HG03565 (cell line): ENCODE measurements around the gene BRSK2.

ENCODE experiments used
- ATAC-seq: cut with Tn5 transposase; IDR thresholded peaks from one replicate; pipeline ENCODE4 v1.9.1; 2021; ENCODE audit warnings: mild to moderate bottlenecking, moderate library complexity; ENCODE audit not compliant: unreplicated experiment

The BRSK2 gene

DNA sequence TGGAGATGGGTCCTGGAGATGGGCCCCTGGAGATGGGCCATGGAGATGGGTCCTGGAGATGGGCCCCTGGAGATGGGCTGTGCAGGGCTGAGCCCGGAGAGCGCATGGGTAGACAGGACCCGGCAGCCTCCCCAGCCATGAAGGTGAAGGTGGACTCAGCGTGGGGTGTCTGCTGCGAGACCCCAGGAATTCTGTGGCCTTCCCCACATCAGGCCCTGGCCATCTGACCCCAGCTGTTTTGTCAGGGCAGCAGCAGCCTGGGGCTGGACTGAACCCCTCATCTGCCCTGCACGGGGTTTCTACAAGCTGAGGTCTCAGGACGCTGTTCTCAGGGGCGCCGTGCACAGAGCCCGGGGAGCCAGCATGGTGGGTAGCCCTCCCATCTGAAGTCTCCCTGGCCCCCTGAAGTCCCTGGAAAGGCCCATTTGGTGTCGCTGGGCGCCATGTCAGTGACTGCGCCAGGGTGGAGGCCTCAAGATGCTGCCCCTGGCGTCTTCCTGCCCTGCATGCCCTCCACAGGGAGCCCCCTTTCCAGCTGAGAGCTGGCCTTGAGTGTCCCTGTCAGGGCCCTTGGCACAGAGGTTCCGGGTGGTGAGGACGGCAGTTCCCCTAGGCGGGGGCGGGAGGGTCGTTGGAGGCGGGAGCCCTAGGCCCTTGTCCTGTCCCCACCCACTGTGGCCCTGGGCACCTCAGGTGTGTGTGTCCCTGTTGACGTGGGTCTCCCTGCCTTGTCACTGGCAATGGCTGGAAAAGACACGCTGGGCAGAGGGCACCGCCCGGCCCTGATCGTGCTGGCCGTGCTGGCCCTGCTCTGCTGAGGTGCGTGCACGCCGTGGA is 5.4 kb downstream of the BRSK2 start:
- no peak for ATAC-seq

DNA sequence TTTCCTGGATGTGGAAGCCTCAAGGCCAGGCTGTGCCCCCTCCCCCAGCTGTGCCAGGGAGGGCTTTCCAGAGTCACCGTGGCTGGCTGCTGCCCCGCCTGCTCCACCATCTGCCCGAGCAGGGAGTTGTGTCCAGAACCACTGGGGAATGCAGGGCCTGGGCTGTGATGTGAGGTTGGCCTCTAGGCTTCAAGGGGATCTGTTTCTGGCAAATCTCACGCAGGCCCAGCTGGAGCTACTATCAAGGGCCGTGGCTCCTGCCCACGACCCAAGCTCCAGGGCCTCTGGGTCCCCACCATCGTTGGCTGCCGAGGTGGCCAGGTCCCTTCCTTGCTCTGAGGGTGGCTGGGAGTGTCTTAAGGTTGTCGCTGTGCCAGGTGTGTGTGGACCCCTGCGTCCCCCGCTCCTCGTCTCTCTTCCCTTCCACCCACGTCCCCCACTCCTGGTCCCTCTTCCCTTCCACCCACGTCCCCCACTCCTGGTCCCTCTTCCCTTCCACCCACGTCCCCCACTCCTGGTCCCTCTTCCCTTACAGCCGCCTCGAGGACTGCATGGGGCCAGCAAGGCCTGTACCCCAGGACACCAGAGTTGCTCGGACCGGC is 6.1 kb downstream of the BRSK2 start:
- ATAC-seq: no peak

DNA sequence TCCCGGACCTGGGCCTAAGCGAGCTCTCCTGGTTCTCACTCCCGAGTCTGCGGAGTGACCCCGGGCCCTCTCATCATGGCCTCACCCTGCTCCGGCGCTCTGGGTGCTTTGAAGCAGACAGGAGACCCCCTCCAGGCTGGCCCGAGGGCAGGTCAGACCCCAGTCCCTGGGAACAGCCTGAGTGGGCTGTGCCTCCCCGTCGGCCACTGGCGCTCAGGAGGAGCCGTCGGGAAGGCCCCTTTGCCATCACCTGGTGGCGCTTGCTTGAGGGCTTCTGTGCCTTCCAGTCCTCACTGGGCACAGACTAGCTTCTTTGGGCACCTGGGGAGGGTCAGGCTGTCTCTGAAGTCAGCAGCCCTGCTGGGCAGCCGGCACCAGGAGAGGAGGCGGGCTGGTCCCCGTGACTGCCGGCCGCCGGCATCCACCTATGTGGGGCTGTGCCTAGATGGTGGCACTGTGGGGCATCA is 6.7 kb downstream of the BRSK2 start:
- no peak for ATAC-seq

DNA sequence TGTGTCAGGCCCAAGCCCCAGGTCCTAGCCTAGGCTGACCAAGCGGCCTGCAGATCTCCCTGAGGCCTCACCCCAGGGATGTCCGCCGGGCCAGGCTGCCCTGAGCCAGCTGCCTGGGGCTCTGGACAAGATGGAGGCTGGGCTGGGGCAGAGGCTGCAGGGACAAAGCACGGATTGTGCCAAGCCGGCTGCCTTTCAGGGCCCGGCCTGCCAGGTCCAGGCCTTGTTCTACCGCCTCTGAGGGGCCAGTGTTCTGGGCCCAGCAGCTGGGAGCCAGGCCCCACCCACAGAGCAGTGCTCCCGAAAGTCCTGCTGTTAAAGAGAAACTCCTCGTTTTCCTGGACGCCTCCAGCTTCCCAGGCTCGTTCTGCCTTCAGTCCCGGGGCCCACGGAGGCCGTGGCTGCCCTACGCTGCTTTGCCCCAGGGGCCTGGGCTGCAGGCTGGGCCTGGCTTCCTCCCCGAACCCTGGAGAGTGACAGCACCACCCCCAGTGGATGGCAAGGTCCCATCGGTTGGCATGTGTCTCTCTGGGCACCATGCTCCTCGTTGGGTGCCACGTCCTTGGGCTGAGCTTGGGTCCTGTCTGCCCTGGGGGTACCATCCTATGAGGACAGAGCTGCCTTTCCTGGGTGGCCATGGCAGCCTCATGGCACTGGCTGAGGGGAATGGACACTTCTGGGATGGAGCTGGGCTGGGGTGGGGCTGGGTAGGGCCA is 7.6 kb downstream of the BRSK2 start:
- ATAC-seq: no peak

DNA sequence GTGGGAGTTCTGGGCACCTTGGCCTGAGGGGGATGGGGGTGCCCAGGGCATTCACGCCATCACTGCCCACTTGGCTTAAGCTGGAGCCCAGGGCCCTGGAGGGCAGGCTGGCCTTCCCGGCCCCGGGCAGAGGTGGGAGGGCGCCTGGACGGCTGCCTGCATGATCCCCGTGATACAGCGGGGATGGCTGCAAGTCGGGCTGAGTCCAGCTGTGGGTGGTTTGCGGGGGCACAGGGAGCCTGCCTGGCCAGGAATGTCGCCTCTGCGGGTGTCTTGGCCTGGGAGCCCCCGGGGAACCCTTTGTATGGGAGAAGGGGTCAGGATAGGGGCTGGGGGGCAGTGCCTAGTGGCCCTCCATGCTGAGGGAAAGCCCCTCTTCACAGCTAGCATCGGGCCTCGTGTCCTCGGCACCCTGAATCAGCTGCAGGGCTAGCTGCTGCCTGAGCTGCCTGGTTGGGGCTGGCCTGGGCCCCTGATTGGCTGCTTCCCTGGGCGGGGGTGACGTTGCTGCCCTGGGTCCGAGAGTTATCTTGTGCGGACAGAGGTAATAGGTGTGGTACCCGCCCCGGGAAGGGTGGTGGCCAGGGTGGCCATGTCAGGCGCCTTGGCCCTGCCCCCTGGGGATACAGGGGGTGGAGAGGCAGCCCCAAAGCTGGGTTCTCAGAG is 8.3 kb downstream of the BRSK2 start:
- ATAC-seq: no peak

DNA sequence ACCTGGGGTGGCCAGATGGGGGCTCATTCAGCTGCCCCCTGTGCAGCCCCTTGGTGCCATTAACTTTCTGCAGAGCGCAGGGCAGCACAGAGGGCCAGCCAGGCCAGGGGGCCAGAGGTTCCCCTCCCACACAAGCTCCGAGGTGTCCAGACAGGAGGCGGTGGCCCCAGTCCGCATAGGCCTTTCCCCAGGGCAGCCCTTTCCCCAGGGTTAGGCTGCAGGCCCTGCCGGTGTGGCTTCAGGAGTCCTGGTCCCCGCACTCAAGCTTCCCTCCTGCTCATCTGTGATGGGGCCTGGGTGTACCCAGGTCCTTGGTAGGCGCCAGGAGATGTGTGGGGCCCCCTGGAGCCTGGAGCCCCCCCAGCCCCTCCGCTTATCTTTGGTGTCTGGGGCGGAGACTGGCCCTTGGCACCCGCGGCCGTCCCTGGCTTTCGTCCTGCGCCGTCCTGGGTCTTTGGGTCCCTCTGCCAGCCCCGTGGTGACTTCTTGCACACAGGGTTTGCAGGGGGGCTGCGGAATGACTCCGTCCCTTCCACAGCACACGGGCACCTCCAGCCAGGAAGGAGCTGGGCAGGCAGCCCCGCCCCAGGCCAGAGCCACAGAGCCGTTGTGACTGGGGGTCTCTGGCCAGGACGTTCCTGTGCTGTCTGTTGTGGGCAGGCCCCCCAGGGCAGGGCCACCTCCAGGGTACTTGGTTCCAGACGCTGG is 8.9 kb downstream of the BRSK2 start:
- ATAC-seq: no peak

DNA sequence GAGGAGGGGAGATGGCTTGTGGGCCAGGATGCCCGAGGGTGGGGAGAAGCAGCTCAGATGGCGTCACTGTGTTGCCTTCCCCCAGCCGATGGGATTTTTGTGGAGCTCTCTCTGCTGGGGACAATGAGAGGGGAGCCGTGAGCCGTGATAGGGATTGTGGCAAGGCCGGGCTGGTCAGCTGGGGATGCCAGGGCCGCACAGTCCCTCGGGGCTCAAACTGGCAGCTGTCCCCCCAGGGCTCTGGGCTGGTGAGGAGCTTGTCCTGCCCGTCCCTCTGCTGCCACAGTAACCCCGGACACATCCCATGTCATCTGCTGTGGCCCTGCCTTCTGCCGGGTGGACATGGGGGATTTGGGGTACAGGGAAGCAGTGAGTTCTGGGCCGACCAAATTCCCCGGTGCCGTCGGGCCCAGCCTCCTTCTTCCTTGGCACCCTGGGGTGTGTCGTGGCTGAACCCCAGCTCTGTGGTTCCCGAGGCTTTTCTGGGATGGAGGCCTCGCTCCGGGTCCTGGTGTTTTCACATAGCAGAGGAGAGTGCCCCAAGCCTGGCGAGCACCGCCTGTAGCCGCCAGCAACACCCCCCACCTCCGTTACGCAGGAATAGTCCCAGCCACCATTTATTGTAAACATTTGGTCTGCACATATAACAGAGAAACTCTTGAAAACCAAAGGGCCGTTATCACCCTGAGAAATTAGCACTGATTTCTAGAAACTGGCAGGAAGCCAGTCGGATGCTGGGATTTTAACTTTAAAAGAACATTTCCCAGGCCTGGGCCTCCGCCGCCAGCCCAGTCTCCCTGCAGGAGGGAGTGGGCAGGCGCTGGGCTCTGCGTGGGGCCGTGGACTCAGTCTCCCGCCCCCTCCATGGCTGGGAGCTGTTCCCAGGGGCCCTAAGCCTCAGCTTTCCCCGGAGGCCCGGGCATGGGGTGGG is 9.9 kb downstream of the BRSK2 start:
- no peak for ATAC-seq

DNA sequence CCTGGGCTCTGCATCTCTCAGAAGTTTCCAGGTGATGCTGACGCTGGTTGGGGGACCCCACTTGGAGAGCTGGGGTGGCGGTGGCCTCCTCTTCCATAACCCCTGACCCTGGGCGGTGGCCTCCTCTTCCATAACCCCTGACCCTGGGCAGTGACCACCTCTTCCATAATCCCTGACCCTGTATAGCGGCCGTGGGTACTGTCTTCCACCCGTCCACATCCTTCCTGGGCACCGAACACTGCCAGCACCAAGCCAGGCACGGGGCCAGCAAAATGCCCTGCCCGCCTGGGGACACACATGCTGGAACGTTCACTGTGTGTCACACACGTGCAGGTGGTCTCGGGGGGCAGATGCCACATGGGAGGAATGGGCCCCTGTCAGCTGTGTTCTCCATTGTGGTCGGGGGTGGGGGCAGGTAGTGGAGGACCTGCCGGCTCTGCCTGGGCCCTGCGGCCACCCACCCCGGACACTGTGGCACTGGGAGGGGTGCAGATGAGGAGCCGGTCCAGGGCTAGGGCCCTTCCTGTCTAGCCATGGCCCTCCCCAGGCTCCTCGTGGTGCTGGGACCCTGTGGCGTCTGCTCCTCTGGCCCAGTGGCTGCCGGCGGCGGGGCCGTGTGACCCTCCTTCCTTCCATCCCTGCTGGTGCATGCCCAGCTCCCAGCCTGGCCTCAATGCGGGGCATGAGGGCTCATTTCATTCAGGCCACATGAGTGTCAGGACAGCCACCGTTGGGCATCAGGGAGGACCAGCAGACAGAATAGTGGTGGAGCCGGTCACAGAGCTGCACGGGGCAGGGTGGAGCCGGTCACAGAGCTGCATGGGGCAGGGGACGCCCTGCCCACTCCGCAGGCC is 10.8 kb downstream of the BRSK2 start:
- no peak for ATAC-seq

DNA sequence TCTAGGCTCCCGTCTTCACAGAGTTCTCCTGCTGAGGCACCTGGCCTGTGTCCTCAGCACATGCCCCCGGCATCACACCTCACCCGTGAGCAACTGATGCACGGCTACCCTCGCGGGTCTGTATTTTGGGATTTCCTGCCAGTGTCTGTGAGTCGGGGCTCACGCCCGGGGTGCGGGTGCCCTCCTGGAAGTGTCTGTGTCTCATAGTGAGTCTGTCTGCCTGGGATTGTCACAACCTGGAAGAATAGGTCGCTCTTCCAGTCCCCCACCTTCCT is 11.4 kb downstream of the BRSK2 start:
- ATAC-seq: no peak

DNA sequence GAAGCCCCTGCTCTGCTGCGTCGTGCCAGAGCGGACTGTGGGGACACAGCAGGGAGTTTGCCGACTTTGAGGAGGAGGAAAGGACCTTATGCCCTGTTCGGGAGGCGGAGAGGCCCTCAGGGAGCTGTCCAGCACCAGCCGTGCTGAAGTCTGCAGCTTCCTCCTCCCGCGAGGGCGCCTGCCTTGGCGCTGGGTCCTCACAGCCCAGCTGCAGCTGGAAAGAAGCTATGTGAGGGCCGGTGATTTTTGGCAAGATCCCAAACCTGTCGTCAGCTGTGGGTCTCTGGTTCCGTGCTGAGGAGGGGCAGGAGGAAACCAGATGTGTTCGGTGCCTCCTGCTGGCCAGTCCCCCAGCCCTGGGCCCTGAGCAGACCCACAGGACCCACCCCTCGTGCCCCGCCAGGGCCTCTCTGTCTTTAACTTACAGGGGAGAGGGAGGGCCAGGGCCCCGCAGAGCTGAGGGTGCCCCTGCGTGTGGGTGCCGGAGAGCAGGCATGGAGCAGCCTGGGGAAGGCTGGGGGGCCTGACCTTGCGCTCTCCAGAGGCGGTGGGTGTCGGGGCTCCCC is 12.0 kb downstream of the BRSK2 start:
- no peak for ATAC-seq

DNA sequence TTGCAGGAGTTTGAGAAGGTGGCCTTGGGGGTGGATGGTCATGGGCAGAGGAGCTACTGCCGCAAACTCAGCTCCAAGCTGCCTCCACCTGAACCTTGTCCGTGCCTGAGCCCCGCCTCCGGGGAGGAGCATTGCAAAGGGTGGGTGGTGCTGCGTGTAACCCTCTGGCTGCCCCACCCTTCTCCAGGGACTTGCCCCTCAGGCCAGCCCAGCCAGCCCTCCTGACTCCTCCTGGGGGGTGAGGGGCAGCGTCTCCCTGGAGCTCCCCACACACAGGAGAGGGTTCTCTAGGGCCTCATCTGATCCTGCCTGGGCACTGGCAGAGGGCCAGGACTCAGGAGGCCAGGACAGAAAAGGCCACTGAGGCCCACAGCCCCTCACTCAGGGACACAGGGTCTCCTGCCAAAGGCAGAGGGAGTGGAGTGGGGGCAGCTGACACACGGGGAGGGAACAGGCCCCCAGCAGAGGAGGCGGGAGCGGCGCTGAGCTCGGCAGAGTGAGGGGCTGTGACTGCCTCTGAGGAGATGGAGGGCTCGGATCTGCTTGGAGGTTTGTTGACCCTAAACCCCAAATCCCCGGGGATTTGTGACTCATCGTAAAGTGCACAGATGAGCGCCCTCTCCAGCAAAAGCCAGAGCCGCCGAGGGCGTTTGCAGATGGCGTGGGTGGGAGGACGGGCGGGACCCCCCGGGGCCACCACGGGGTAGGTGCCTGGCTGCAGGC is 12.8 kb downstream of the BRSK2 start:
- ATAC-seq: no peak

DNA sequence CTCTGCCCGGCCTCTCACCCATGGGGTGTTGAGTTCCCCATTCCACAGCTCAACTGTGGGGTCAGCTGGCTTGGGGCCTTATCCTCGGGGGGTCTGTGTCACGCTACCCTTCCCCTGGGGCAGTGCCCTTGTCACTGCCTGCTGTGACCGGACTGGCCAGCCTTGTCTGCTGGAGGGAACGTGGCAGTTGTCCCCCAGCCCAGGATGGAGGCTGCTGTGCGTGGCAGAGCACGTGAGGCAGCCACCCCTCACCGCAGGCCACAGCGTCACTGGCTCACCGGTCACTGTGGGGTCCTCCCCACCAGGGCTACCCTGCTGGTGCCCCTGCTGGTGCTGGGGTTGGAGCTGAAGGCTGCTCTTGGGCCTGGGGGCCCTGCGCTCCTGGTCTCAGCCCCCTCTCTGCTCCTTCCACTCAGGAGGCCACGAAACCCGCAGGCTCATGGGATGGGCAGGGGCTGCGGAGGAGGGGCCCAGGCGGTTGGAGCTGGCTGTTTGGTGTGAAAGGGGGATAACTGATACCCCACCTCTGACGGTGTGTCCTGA is 13.4 kb downstream of the BRSK2 start:
- no peak for ATAC-seq

DNA sequence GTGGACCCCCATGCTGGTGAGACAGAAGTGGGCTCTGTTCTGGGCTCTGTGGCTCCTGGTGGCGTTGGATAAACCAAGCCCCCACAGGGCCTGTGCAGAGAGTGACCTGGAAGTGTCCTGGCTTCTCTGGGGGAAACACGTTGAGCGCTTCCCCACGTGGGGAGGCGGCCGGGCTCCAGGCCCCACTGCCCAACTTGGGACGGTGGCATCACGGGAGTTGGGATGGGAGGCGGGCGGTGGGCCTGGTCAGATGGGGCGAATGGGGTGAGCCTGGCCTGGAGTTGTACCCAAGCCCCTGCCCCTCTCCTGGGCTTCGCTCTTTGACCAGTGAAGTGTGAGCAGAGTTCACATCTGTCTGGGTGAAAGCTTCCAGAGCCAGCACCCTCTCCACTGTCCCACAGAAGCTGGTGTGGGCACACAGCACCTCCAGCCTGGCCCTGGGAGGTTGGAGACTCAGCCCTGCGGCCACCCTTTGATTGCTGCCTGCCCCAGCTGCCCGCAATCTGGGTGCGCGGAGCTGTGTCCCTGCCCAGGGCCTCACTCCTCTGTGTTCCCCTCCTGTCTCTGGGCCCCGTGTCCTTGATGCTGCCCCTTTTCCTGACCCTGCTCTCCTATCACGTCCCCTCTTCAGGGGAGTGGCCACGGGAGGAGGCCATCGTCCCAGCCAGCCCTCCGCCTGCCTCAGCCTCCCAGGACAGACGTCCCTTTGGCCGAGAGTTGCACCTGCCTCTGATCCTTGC is 14.2 kb downstream of the BRSK2 start:
- no peak for ATAC-seq

DNA sequence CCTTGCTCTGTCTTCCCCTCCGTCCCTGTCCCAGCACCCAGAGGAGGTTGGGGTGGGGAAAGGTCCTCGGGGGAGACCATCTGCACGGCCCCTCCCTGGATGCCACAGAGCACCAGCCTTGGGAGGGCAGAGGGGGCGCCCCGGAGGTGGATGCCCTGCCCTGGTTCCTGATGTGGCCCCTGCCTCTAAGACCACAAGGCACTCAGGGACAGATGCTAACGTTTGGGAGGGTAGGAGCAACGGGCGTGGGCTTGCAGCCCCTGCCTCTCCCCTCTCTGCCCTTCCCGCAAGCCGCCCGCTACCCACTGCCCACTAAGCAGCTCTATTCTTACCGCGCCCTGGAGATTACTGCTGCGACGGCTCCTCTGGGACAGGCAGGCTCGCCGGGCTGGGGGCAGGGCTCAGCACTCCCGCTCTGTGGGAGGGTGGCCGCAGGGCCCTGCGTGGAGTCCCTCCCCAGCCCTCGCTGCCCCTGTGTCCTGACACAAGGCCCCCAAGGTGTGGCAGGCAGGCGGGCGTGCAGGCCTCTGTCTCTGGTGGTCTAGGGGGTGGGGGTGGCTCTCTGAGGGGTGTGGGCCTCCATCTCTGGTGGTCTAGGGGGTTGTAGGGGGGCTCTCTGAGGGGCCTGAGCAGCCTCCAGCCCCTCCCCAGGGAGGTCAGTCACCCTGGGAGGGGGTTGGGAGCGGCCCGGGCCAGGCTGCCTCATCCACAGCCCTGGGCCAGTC is 14.9 kb downstream of the BRSK2 start:
- ATAC-seq: no peak

DNA sequence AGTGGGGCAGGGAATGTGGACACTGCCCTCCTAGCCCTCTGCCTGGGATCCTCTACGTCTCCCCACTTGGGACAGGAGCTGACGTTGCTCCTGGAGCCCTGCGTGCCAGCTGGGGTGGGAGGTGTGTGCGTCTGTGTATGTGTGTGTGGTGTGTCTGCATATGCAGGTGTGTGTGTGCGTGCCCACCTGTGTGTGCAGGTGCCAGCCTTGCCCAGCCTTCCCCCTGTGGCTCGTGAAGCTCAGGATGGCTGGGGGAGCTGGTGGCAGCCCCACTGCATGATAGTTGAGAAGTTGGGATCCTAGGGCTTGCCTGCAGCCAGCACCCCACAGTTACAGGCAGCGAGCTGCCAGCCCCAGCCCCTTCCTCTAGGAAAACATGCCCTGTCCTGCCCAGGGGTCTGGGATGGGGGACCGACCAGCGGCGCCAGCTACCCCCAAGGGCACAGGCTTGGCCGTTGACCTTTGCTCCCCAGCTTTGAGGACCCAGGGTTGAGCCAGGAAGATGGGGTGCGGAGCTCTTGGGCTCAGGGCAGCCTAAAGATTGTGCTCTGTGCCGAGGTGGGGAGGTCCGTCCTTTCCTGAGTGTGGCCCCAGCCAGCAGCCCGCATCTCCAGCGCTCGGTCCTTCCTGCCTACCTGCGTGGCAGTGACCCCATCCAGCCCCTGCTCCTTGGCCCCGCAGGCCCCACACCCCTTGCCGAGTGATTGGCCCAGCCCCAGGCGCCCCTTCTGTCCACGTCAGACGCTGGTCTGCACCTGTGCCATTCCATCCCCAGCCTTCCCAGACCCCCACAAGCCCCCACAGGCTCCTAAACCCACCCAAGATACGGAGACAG is 15.7 kb downstream of the BRSK2 start:
- no peak for ATAC-seq
